Putamen (tissue), 1 donor: ENCODE data around the gene MFRP.

ENCODE experiments used
- DNase-seq: peaks from one replicate; pipeline ENCODE4 v3.0.0-alpha.2; 2016; ENCODE audit warnings: low spot score

Gene MFRP

GRCh38 chr11:119373059-119373920 is 26.8 kb upstream of the MFRP start:
- no peak for DNase-seq

GRCh38 chr11:119372260-119373058 is 26.0 kb upstream of the MFRP start:
- no peak for DNase-seq

- DNase-seq, result peak; percentile 69
Observed at GRCh38 chr11:119371778-119372182, 25.3 kb upstream of the MFRP start.

DNA sequence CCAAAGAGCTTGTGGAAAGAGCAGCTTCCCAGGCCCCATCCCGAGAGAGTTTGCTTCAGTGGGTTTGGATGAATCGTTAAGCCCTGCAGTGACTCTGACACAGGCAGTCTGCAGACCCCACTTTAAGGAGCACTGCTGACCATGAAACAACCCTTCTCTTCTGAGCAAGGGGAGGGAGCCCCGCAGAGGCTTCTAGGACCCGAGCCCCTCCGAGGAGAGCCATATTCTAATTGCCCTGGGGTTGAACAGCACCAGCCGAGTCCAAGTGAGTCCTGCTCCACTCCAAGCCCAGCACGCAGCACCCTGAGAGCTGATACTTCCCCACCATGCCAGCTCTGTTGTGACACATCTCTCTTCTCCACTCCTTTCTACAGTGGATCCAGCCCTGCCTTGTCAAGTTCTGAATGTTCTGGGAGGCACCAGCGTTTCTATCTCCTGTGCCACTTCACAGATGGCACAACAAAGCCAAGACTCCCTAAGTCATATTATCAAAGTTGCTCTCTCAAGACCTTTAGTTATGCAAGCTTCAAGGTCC is 24.6 kb upstream of the MFRP start:
- DNase-seq, result no peak

GRCh38 chr11:119370486-119371046 is 24.1 kb upstream of the MFRP start:
- no peak for DNase-seq

GRCh38 chr11:119369132-119369925 is 22.8 kb upstream of the MFRP start:
- no peak for DNase-seq

GRCh38 chr11:119368121-119369034 is 21.9 kb upstream of the MFRP start:
- DNase-seq, result peak; percentile 74

GRCh38 chr11:119367661-119368120 is 21.2 kb upstream of the MFRP start:
- no peak for DNase-seq

DNA sequence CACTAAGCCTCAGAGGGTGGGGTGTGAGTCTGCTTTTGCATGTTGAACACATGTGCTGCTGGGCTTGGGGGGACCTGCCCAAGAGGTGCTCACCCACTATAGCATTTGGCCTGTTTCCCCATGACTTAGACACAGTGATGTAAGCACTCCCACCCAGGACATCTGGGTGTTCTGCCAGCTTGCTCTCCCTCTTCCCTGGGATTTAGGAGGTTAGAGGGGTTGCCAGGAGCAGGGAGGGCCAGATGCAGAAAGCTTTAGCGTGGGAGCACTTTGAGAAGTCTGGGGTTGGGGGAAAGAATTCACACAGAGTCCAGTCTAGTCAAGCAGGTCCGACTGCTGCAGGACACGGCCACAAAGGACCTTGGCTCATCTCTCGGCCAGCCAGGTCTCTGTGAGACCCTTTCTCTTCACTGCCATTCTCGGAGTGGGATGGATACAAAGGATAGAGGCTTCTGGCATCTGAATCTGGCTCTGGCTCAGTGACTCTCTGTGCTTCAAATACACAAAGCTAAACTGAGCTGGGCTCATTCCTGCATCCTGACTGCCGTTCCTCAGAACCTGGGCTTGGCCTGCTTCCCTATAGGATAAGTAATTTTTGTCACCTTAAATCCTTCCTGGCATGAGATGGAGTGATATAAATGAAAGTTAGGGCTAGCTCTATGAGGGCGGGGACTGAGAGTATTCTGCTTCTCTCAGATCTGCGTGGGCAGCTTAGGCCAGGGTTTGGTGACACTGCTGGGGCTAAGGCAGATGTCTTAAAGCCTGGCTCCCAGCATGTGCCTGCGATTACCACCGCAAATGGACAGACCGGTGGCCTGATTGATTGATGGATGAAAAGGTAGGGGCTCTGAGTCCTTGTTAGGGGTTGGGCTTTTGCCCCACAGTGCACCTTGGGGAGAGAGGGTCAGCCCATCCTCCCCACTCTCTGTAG is 20.4 kb upstream of the MFRP start:
- DNase-seq, result no peak

DNA sequence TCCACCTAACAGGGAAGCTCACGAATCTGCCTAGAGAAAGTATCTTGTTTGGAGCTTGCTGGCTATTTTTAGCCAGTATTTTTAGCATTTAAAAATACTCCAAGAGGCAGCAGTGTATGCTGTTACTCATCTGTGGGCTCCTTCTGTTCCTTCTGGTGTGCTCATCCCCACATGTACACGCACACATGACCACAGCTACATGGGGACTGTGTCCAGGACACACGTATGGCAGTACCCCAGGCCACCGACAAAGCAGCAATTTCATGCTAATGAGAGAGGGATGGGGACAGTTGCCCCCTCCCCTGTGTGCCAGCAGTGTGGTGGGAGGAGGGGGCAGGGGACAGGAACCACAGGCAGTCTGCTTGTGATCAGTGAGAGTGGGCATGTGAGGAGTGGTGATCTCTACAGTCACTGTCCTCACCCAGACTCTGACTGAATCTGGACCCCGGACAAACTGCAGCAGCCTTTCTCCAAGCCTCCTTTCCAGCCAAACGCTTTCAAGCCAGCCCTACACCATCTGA is 18.6 kb upstream of the MFRP start:
- DNase-seq, result no peak

- peak; percentile 79 for DNase-seq
Observed at GRCh38 chr11:119363851-119364590, 17.5 kb upstream of the MFRP start.

GRCh38 chr11:119363081-119363850 is 16.8 kb upstream of the MFRP start:
- DNase-seq, result no peak

DNA sequence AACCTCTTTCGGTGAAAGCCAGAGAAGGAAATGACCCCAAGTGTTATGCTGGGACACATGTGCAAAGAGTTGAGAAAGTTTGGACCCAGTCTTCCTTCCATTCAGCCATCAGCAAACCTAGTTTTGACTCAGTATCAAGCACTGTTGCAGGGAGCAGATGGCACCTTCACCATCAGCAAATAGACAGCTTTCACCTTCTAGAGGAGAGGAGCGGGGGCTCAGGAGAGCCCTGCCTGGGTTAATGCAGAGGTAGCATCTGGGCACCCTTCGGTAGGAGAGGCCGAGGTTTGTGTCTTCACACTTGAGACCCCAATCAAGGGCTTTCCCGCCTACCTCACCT is 16.2 kb upstream of the MFRP start:
- DNase-seq, result no peak

DNA sequence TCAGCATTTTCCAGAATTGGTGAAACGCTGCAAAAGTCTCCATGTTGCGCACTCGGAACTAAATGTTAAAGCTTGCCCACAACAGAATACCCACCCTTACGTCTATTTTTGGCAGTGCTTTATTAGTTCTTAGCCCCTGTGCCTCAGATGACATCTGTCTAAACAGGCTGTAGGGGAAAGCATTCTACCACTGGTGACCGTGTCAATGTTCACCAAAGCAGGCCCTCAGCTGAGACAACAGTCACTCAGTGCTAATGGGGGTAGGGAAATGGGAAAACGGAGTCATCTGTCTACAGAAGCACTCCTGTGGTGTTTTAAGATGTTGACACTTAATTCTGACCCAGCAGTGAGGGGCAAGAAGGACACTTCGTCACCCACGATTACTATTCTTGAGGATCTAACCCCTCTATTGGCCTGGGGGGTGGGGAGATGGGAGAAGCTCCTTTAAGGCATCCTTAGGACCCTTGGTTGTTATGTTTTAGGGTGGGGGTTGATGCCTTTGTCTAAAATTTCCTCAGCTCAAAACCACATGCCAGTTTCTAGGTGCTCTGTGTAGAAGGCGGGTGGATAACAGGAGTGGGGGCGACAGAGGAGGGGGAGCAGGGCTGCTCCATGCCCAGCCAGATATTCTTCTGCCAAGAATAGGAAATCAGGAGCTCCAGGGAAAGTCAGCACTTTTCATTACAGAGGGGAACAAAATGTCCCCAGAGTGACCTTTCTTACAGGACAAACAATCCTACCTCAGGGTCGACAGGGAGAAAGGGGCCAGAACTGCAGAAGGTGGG is 15.6 kb upstream of the MFRP start:
- no peak for DNase-seq

- peak; percentile 85 for DNase-seq
Observed at GRCh38 chr11:119361056-119361787, 14.7 kb upstream of the MFRP start.
